Measurements from ENCODE around the gene FASTKD2.
"Not testable (repeated sequence)": the region's sequence is repeated elsewhere in the genome, so short reads cannot be mapped to it uniquely, and the experiment has no call there.

The FASTKD2 gene

DNA sequence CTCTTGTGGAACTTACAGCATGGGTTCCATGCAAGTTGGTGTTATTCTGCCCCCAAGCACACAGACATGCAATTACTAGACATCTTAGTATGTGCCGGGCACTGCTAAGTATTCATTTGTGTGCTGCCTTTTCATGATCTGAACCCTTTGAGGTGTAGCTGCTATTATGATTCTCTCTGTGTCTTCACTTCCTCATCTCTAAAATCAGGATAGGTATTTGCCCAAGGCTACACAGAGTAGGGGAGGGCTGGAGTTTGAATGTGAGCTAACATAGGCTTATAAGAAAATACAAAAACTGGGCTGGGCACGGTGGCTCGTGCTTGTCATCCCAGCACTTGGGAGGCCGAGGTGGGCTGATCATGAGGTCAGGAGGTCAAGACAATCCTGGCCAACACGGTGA is 27.2 kb downstream of the FASTKD2 start:
- no peak for DNase-seq

DNA sequence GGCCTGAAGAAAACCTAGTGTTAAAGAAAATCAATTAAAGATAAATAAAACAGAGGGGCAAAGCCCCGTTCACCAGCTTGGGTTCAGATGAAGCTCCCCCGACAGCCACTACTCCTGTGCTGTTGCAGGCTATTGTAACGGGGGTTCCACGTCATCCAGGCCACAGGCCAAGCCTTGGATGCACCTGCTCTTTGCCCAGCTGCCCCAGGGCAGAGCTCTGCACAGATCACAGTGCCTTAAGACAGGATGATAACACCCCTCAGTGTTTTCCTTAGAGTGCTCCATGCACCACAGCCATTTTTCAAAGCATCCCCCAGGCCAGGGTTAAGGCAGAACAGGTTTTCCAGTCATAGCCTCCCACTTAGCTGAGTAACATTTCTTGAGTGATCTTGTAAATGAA is 32.0 kb downstream of the FASTKD2 start:
- DNase-seq = no peak

DNA sequence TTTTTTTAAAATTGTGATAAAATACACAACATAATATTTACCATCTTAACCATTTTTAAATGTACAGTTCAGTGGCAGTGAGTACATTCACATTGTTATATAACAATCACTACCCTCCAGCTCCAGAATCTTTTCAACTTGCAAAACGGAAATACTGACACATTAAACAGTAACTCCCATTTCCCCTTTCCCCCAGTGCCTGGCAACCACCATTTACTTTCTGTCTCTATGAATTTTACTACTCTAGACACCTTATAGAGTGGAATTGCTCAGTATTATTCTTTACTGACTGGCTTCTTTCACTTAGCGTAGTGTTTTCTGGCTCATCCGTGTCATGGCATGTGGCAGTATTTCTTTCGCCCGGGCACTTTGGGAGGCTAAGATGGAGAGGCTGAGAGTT is 32.6 kb downstream of the FASTKD2 start:
- no peak for DNase-seq

DNA sequence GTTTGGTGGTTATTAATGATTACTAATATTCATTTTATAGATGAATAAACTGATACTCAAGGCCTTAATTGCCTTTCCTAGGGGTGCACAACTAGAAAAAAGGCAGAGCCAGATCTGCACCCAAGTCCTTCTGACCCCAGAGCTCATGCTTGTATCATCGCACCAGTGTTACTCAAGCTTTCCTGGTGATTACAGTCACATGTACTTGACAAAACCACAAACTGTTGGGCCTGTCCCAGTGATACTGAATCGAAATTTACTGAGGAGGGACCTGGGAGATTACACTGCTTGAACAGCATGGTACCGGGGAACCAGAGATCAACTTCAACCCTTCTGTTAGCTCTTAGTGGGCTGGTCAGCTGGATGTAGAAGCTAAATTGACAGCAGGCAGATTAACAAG is 33.7 kb downstream of the FASTKD2 start:
- no peak for DNase-seq

DNA sequence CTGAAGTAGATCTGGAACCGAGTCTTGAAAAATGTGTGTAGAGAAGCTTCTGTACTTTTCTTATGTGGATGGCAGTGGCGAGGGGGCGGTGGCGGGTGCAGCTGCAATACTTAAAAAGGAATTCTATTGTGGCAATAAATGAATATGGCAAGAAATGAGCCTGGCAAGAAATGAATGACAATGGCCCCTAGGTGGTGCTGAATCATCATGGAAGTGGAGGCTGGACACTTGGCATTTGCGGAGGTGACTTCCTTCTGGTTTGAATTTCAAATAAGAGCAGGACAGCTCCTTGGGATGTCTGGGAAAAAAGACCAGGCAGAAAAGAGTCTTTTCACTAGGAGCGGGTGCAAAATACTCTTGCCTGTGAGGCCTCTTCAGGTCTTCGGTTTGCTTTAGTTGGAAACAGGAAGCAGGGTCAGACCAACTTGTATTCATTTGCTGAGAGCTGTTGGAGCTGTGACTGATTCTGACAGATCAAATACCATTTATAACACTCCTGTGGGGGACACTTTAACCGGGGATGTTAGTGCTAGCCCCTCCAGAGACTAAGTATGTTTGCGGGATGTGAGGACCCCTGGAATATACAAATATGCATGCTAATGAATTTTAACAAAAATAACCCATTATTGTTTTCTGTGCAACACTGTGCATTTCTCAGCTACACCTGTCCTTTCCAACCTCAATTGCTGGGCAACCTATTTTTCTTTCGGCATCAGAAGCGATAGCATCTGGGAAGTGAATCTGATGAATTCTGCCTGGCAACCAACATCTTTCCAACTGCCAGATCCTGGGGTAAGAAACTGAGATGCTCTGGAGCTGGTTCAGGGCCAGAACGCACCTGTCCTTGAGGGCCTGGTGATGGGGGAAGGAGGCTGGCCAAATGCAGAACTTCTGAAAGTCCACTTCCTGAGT is 35.4 kb downstream of the FASTKD2 start:
- peak; percentile 84 for DNase-seq

DNA sequence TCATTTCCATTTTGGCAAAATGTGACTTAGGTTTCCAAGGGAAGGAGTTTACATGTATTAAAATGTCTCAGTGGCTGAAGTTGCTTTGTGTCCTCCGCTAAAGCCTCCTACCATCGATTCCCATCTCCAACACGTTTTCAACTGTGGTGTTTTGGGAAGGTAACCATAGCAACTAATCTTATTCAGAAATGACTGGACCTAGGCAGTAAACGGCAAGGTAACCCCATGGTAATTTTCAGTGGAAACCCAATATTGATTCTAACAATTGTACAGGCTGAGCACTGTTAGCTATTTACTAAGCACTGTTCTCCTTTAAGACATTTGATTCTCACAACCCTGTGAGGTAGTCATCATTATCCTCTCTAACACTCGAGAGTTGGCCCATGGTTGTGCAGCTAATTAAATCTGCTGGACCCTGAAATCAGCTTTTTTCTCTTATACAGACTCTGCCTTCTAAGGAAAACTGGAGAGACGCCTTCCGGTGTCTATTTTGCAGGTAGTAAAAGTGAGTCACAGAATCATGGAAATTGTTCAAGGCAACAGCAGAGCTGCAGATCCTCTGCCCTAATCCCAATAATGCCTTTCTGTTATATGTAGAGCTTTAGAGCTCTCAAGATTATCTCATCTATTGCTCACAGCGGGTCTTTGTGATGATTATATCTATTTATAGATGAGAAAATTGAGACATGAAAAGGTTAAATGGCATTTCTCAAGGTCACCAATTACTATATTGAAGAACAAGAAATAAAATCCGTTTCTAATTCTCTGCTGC is 36.2 kb downstream of the FASTKD2 start:
- no peak for DNase-seq

DNA sequence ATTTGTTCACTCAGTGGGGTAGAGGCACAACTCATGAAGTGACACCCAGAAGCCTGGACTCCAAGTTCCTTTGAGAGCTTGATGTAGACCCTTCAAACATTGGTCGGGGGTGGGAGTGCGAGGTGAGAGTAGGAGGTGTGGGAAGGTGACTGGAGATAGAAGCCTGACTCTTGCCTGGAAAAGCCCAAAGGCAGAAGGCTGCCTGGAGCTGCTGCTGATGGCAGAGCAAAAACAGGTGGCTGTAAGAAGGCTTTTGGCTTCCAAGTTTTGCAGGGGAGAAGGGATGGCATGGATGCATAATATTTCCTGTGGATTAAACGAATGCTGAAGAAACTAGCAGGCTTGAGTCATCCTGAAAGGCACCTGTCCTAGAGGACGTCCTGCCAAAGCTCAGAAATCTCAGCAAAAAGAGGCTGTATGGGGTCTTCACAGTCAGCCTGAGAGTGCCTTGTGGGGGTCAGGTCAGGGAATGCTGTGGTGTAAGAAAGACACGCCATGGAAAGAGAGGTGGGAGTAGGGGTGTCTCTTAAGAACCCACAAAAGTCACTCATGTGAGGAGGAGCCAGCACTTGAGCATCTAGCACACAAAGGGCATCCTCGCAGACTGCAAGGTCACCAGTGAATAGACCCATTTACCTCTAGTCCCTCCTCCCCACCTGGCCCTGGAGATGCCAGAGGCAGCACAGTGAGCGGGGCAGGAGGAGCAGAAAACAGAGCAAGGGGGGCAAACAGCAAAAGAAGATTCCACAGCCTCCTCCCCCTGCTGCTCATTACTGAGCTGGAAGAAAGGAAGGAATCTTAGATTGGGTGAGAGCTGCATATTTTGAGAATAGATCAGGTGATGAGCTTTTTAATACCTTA is 37.5 kb downstream of the FASTKD2 start:
- DNase-seq = no peak

DNA sequence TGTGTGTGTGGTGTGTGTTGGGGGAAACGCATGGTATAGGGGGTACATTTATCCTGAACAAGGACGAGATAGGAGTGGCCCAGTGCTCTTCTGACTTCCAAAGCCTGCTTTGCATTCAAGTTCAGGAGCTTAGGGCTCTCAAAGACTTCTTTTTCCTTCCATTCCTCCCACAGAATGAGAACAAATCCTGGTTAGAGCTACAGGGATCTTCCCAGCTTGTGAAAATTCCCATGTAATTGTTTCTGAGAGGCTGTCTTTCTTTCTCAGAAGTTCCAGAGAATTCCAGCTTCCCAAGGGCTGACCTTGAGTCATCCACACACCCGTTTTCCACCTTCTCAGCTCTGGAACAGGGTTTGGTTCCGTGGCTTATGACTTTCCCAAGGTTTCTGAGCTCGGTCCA is 38.9 kb downstream of the FASTKD2 start:
- no peak for DNase-seq

DNA sequence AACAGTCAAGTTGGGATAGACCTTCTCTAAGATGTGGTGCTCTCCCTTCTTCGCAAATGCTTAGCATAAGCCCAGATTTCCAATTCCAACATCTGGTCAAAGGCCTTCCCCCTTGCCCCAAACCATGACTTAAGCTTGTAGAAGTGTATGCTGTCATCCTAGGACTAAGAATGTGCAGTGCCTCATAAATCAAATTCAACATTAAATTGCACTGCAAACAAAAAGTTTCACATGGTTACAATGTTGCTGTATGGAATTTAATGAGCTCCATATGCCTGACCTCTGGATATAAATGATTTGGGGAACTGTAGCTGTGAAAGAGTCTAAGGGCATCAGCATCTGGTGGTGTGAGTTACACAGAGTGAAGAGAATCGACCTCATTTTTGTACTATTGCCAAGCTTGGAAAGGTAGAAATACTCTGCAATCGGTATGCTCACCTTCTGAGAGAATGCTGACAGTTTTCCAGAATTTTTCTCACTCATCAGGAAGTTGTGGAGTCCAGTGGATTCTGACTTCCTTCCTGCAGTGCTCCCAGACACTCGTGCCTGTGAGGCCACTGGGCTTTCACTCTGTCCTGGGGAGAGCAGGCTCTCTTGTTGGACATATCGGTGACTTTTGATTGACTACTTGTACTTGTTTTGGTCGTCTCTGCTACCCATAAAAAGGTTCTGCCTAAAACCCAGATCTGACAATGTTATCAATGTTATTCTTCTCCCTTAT is 40.6 kb downstream of the FASTKD2 start:
- peak; percentile 43 for DNase-seq

DNA sequence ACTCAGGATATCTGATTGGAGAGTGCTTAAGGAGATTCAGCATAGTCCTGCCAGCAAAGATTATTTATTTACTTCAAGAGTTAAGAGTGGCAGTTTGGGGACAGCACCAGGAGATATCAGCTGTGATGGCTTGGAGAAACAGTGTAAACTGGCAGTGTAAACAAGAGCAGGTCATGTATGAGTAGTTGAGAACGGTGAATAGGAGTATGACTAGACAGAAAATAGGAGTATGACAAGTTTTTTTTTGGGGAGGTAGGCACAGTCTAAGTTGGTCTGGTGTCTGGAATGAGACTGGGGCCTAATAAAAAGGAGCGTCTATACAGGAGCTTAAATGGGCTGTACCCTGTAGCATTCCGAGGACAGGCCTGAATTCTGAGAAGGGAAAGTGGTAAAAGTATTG is 42.2 kb downstream of the FASTKD2 start:
- DNase-seq = not testable (repeated sequence)

DNA sequence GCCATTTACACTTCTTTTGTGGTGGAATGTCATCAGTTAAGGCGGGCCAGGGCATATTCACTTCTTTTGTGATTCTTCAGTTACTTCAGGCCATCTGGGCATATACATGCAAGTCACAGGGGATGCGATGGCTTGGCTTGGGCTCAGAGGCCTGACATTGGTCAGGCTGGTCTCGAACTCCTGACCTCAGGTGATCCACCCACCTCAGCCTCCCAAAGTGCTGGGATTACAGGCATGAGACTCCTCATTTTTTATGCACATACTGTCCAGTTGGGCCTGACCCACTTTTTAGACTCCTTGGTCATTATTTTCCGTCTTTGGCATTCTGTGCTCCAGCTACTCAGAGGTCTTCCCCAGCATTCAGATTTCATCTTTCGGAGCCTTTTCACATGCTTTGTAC is 47.1 kb downstream of the FASTKD2 start:
- DNase-seq = not testable (repeated sequence)

DNA sequence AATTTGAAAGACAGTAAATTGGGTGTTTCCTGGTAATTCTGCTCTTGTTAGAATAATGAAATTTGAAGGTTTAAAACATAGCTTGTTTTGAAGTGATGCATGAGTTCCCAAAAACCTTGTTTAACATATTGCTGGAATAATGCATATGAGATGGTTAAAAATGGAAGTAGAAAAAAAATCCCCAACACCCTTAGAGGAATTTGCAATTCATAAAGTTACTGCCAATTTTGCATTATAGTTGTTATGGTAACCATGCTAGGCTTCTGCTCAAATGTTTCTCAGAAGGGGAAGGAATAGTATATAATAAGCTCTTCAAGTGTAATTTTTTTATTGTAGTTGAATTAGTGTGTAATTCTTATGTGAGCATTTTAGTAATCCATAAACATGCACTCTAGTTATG is 49.1 kb downstream of the FASTKD2 start:
- no peak for DNase-seq

DNA sequence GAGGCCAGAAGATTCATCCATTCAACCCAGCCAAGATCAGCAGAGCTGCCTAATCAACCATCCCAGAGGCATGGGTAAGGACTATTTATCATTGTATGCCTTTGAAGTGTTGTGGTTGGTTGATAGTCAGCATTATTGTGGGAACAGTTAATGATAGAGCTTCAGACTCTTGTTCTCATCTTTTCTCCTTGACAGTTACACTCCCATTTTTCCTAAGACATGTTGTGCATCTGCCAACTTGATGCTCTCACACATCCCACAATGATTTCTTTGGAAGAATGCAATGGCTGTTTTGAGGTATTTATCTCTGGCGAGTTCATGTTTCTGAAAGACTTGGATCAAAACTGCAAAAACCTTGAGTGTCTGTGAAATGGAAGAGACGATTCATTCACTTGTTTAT is 55.4 kb downstream of the FASTKD2 start:
- DNase-seq = no peak

DNA sequence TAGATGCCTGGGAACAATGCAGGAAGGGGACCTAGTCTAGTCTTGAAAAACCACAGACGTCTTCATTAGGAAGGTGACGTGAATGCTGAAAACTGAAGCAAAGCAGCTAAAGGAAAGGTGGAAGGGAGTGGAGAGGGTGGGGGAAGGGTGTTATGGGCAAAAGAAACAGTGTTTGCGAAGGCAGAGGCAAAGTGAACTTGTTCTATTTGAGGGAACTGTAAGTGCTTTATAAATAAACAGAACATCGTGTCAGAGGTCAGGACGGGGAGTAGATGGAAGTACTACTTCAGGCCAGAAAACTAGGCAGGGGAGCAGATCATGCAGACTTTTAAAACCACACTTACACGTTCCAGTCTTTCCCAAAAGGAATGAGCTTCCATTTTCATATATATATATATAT is 57.8 kb downstream of the FASTKD2 start:
- no peak for DNase-seq

DNA sequence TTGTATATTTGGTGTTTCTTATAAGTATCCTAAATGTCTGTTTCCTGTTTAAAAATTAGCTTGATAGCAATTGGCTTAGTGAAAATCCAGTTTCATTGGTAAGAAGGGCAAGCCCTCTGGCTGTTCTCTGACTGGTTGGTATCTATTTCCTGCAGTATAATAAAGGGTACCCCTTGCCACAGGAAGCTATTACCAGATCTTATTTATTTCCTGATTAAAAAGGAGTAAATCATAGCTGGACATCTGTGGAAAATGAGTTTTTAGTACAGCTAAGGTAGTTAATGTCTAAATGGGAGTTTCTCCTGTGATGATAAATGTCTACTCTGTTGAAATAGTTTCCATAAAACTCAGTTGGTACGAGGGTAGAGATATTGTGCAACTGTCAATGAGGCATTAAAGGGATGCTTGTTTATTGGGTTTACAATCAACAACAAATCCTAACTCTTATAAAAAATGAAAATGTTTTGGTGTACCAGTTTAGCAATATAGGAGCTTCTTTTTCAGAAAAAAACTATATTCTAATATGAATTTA is 58.7 kb downstream of the FASTKD2 start:
- DNase-seq = no peak

DNA sequence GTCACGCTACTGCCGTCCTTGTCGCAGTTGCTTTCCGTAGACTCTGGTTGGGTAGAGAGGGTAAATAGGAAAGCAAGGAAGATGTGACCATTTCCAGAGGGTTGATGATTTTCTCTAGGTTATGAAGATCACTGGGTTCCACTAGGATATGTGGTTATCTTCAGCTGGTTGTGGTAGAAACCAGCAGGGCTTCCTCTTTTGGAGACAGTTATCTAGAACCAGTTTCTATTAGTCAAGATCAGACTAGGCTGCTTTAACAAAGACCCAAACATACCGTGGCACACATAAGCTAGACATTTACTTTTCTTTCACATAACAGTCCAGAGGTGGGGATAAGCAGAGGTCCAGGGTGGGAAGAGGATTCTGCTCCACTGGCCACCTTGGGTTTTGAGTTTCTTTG is 59.6 kb downstream of the FASTKD2 start:
- no peak for DNase-seq

DNA sequence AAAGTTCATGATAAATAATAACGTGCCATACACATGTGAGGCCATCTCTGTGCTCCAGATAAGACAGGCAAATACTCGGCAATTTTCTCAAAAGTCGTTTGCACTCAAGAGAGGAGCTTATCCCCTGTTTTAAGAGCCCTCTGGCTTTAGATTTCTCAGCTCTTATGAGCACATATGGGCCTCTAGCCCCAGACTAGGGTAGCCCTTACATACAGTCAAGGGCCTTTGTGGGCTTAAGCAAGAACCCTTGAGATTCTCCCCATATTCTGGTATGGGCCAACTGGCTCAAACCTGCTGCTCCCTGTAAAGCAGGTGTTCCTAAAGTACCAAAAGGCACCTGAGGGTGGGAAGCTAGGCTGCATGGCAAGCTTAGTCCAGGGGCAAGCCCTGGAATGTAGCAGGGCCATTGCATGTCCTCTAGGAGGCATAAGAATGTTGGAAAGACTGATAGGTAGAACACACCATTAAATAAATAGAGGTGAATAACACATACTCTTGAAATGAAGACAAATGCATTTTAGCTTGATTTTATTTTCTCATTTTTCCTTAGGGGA is 66.1 kb downstream of the FASTKD2 start:
- DNase-seq = no peak

DNA sequence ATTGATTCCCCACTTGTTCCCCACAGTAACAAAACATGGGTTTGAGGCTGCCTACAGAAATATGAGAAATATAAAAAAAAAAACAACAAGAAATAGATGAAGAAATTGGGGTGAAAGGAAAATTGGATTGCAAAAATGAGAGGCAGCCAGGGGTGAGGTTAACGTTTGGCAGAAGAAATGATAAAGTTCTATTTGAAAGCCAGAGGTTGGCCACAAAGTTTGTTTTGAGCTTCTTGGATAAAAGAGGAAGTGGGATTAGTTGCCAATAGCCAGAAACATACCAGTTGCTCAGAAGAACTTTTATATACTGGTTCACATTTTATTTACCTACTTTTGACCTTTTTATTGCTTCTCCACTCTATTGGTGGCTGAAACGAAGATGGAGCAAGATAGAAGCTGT is 67.5 kb downstream of the FASTKD2 start:
- peak; percentile 41 for DNase-seq

DNA sequence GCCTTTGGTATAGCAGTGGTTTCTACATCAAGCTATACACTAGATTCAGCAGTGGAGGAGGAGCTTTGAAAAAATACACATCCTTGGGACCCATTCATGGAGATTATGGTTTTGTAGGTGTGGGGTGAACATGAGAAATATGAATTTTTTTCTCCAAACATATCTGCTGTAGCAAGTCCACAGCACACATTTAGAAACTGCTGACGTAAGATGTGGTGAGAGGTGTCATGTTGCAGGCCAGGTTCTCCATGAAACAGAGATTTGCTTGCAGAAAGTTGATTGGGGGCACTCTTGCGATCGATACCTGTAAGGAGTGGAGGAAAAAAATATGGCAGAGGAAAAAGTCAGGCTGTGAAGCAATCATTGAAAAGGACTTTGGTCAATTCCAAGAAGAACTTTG is 67.9 kb downstream of the FASTKD2 start:
- no peak for DNase-seq

DNA sequence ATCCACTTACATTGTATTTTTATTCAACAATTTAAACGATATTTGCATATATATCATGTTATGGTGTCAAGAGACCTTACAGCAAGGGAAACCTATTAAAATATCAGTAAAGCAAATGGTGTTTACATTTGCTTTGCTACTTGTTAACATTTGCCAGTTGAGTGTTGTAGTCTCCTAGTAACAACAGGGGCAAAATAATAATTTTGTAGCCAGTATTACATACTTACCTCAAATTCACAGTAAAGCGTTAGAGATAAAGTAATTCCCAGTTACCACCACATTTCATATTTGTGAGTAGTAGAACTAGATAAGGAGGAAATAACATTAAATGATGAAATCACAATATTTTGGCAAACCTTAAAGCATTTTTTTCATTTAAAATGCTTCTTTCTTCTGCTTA is 71.3 kb downstream of the FASTKD2 start:
- no peak for DNase-seq

DNA sequence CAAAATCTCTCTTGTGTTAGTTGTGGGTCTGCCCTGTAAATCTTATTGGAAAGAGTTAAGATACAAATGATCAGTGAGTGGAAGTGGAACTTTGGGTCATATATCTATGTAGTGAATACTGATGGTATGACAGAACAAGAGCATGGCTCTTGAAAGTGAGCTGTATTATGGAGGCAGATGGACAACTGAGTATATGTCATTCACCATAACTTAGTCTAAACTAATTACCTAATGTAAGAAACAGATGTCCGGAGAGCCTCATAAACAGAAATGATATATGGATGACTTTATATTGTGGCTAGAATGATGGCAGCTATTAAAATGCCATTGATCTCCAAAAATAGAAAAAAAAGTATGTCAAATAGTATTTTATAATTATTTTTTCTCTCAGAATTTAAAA is 72.4 kb downstream of the FASTKD2 start:
- DNase-seq = no peak

DNA sequence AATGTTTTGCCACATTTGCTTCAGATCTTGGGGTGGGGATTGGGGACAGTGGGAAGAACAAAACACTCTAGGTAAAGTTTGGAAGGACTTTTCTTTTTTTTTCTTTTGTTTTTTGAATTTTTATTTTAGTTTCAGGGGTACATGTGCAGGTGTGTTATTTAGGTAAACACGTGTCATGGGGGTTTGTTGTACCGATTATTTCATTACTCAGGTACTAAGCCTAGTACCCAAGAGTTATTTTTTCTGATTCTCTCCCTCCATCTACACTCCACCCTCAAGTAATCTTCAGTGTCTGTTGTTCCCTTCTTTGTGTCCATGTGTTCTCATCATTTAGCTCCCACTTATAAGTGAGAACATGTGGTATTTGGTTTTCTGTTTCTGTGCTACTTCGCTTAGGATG is 73.3 kb downstream of the FASTKD2 start:
- no peak for DNase-seq

Data from right hindlimb (tissue), 1 donor.